Spleen (tissue), 11 donors: Measurements from ENCODE around the gene TTC9. TPM values are rescaled to one million over a fixed set of nuclear protein-coding genes. Genes with fewer than 3 reads are reported as not detected.

Experiments used
- DNase-seq: peaks from one replicate; pipeline ENCODE4 v3.0.0-alpha.2; 2020
- H3K27ac ChIP-seq, 8 donors: fragments of 200-600 bp; sonication (generic) in 7 of 8; 1 replicate in 4 of 8; 2 replicates in 4 of 8; pipeline versions ENCODE4 v1.5.0 to v1.8.0; 2016 to 2021; ENCODE audit warnings: inconsistent platforms in 4 of 8, mild to moderate bottlenecking in 4 of 8, moderate library complexity in 1 of 8
- H3K27me3 ChIP-seq, 7 donors: fragments of 200-600 bp; sonication (generic) in 6 of 7; replicated peaks in 1 of 7; 1 replicate in 4 of 7; 2 replicates in 3 of 7; pipeline versions ENCODE4 v1.5.0 to v1.8.0; 2016 to 2021; ENCODE audit warnings: inconsistent platforms in 3 of 7, mild to moderate bottlenecking in 1 of 7
- H3K36me3 ChIP-seq, 6 donors: fragments of 200-600 bp; sonication (generic) in 5 of 6; 1 replicate in 4 of 6; 2 replicates in 2 of 6; pipeline versions ENCODE4 v1.5.0 to v1.8.0; 2016 to 2021; ENCODE audit warnings: inconsistent platforms in 2 of 6
- H3K4me1 ChIP-seq, 6 donors: fragments of 200-600 bp; sonication (generic) in 5 of 6; 1 replicate in 3 of 6; 2 replicates in 3 of 6; pipeline versions ENCODE4 v1.5.0 to v1.8.0; 2016 to 2021; ENCODE audit warnings: inconsistent platforms in 3 of 6
- H3K4me3 ChIP-seq, 8 donors: fragments of 200-600 bp; sonication (generic) in 7 of 8; 1 replicate in 4 of 8; 2 replicates in 4 of 8; pipeline versions ENCODE4 v1.5.0 to v1.8.0; 2016 to 2021; ENCODE audit warnings: inconsistent platforms in 4 of 8, mild to moderate bottlenecking in 4 of 8, moderate library complexity in 2 of 8
- H3K9me3 ChIP-seq, 8 donors: fragments of 200-600 bp; sonication (generic) in 7 of 8; 1 replicate in 4 of 8; 2 replicates in 4 of 8; pipeline versions ENCODE4 v1.5.0 to v1.8.0; 2016 to 2021; ENCODE audit warnings: inconsistent platforms in 4 of 8
- CTCF ChIP-seq, 11 experiments: fragments of 200-600 bp in 7 of 11; fragments of 450-650 bp in 4 of 11; sonication (generic) in 4 of 11; IDR thresholded peaks in 8 of 11; conservative IDR thresholded peaks in 3 of 11; 1 replicate in 7 of 11; 2 replicates in 4 of 11; pipeline versions ENCODE4 v1.4.0 to v1.8.0; 2016 to 2021; ENCODE audit warnings: antibody characterized with exemption in 11 of 11, inconsistent platforms in 4 of 11, mild to moderate bottlenecking in 1 of 11
- POLR2A ChIP-seq, 3 donors: fragments of 450-650 bp; IDR thresholded peaks; one replicate each; pipeline ENCODE4 v1.5.1; 2017; ENCODE audit warnings: antibody characterized with exemption in 3 of 3, mild to moderate bottlenecking in 1 of 3
- POLR2AphosphoS5 ChIP-seq, 3 donors: sonication (generic); formaldehyde crosslinking; IDR thresholded peaks; one replicate each; pipeline ENCODE4 v1.5.1; 2017; ENCODE audit warnings: antibody characterized with exemption in 3 of 3
- WGBS, 5 donors: extraction: QIAGEN DNeasy Blood & Tissue Kit in 3 of 5; methylation state at CpG; one replicate each; pipeline versions ENCODE4 v1.1.5 to v1.1.7; 2013 to 2018; 5-methylcytosine and 5-hydroxymethylcytosine counted together
- intact Hi-C: fragments of 100-400 bp; cut with DNase I; formaldehyde crosslinking; loops from one replicate; pipeline ENCODE4 v1.15.0; 2023; ENCODE audit warnings: low total_unique reads
- polyA plus RNA-seq, 3 donors: library from polyadenylated mRNA; stranded (reverse); fragments of 200-250 nt; gene quantifications; one replicate each; pipeline ENCODE4 v1.2.1, GENCODE V29; 2013
- total RNA-seq, 7 donors: library from RNA; depleted of rRNA in 3 of 7; stranded (reverse); fragments of >200 nt in 3 of 7; fragmentation: NEBNext Ultra II Directional in 4 of 7; extraction: Animal tissue kit (Norgen Biotek cat#: 25700) in 4 of 7; gene quantifications; one replicate each; pipeline versions ENCODE4 v1.1.0 to v1.2.1, GENCODE V29; 2016 to 2021
- donor health status: healthy with polysubstance abuse.
- donor health status: DM: no; HTN: no; CAD: no; lungs with moderate emphysema.
- donor health status: DM: no; HTN: no; CAD: no.
- donor health status: Bipolar disorder and iron deficiency.
- donor health status: healthy.
- donor health status: DM: no; HTN: no; CAD: no.
- donor health status: DM: yes; HTN: yes; CAD: no.

The TTC9 gene
- total and polyA plus RNA-seq, 10 donors, result 4.6 to 13.2 (median 8.6) TPM

GRCh38 chr14:70648346-70648745 lies 6.6 kb downstream of the TTC9 start:
- H3K27me3 ChIP-seq, result peaks cover 0 to 6% (median 0%) of the 10 kb centered on the region in 7 donors
- TF ChIP-seq POLR2AphosphoS5 (IDR thresholded peaks at IDR 0.05) (no peak), CTCF (IDR thresholded peaks at IDR 0.05 in 8 of 11, conservative IDR thresholded peaks at IDR 0.05 in 3 of 11) (no peak), POLR2A (IDR thresholded peaks at IDR 0.05) (no peak)
- intact Hi-C loops, result no loop called here
- peak overlapping the region in 2 of 8 donors; percentile 2 to 48 for H3K27ac ChIP-seq
- H3K9me3 ChIP-seq, result no peaks in the 10 kb centered on the region
- H3K4me3 ChIP-seq, result no peak overlapping the region
- H3K36me3 ChIP-seq, result peaks cover 0 to 28% (median 0%) of the 10 kb centered on the region in 6 donors
- peaks cover 10 to 82% (median 51%) of the 10 kb centered on the region in 6 donors for H3K4me1 ChIP-seq
- no peak for DNase-seq

DNA sequence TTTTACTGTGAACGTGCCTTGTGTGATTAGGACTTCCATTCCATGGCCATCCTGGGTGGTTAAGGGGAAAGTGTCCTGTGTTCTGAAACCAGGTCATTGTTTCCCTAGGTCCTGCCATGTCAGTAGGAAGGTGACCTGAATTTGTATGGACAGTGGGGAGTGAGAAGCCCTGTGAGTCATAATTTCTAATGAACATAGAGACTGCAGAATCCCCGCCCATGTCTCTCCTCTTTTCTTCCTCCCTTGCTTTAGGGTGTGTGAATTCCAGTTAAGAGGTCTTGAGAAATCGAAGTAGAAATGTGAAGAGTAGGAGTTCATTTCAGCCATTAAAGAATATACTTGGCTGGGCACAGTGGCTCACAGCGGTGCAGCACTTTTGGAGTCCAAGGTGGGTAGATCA lies 8.1 kb downstream of the TTC9 start:
- H3K9me3 ChIP-seq, result no peaks in the 10 kb centered on the region
- no peak for TF ChIP-seq POLR2AphosphoS5 (IDR thresholded peaks at IDR 0.05)
- peaks cover 0 to 28% (median 0%) of the 10 kb centered on the region in 6 donors for H3K36me3 ChIP-seq
- DNase-seq, result no peak
- intact Hi-C loops, result no loop called here
- no peaks in the 10 kb centered on the region for H3K27me3 ChIP-seq
- peaks cover 10 to 82% (median 50%) of the 10 kb centered on the region in 6 donors for H3K4me1 ChIP-seq
- no peak overlapping the region for H3K27ac ChIP-seq
- 90 to 93% (median 91%) methylated on average over 4 of the region's 4 CpGs for WGBS, 5 donors
- H3K4me3 ChIP-seq, result no peak overlapping the region

GRCh38 chr14:70651522-70651921 lies 9.8 kb downstream of the TTC9 start:
- TF ChIP-seq POLR2AphosphoS5 (IDR thresholded peaks at IDR 0.05) (no peak), CTCF (IDR thresholded peaks at IDR 0.05 in 8 of 11, conservative IDR thresholded peaks at IDR 0.05 in 3 of 11) (no peak), POLR2A (IDR thresholded peaks at IDR 0.05) (no peak)
- 82 to 97% (median 91%) methylated on average over 5 of the region's 5 CpGs for WGBS, 5 donors
- intact Hi-C loops, result no loop called here

GRCh38 chr14:70652871-70653270 lies 11.2 kb downstream of the TTC9 start:
- no peaks in the 10 kb centered on the region for H3K9me3 ChIP-seq
- no peaks in the 10 kb centered on the region for H3K27me3 ChIP-seq
- intact Hi-C loops, result no loop called here
- TF ChIP-seq POLR2A (IDR thresholded peaks at IDR 0.05), result no peak
- TF ChIP-seq POLR2AphosphoS5 (IDR thresholded peaks at IDR 0.05), result no peak
- no peak for TF ChIP-seq CTCF (IDR thresholded peaks at IDR 0.05 in 8 of 11, conservative IDR thresholded peaks at IDR 0.05 in 3 of 11)
- DNase-seq, result no peak
- peak overlapping the region in 3 of 8 donors; percentile 28 to 88 (median 87) for H3K27ac ChIP-seq
- H3K4me3 ChIP-seq, result no peak overlapping the region
- H3K4me1 ChIP-seq, result peaks cover 13 to 83% (median 58%) of the 10 kb centered on the region in 6 donors
- peaks cover 0 to 28% (median 0%) of the 10 kb centered on the region in 6 donors for H3K36me3 ChIP-seq

More at GRCh38 chr14:70651522-70651921, 9.8 kb downstream of the TTC9 start:
- Histone ChIP-seq H3K4me3 (no peak overlapping the region), H3K9me3 (no peaks in the 10 kb centered on the region), H3K36me3 (peaks cover 0 to 28% (median 0%) of the 10 kb centered on the region in 6 donors), H3K27ac (peak overlapping the region in 1 of 8 donors; percentile 31), H3K4me1 (peaks cover 14 to 82% (median 54%) of the 10 kb centered on the region in 6 donors), H3K27me3 (no peaks in the 10 kb centered on the region)
- DNase-seq, result no peak

- H3K36me3 ChIP-seq, result peaks cover 0 to 28% (median 0%) of the 10 kb centered on the region in 6 donors
- peaks cover 21 to 83% (median 58%) of the 10 kb centered on the region in 6 donors for H3K4me1 ChIP-seq
- no peak overlapping the region for H3K4me3 ChIP-seq
- H3K27ac ChIP-seq, result peak overlapping the region; percentile 46 to 88 (median 83)
- intact Hi-C loops, result no loop called here
- H3K9me3 ChIP-seq, result no peaks in the 10 kb centered on the region
- no peak for DNase-seq
- no peak for TF ChIP-seq POLR2AphosphoS5 (IDR thresholded peaks at IDR 0.05)
- no peak for TF ChIP-seq POLR2A (IDR thresholded peaks at IDR 0.05)
- TF ChIP-seq CTCF (IDR thresholded peaks at IDR 0.05 in 8 of 11, conservative IDR thresholded peaks at IDR 0.05 in 3 of 11), result no peak
- 55 to 62% (median 61%) methylated on average over 3 of the region's 3 CpGs for WGBS, 5 donors
- H3K27me3 ChIP-seq, result no peaks in the 10 kb centered on the region
Observed at GRCh38 chr14:70653662-70654061, 11.9 kb downstream of the TTC9 start.
